NOMO-1 treated with DMSO at 0.1 percent for 48 hours (cell line): ENCODE data around the gene PPCS.
"Not testable (repeated sequence)": the region's sequence is repeated elsewhere in the genome, so short reads cannot be mapped to it uniquely, and the experiment has no call there.

Source experiments
- DNase-seq: peaks from one replicate; lab custom pipeline; 2025; ENCODE audit not compliant: unreplicated experiment; lab: John Stamatoyannopoulos, UW

Gene PPCS

DNA sequence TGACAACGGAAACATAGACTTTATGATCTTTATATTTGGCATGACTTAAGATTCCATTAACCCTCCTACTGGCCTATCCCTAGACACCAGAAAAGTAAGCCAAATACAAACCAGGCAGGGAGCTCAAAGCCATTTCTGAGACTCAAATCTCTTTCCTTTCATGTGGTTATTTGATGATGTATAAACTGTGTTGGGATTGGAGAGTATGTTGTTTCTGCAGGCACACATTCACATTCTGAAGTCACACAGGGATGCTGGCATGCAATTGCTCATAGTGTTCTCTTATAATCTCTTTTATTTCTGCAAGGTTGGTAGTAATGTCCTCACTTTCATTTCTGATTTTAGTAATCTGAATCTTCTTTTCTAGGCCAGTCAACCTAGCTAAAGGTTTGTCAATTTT, 6.3 kb upstream of the PPCS start:
- no peak for DNase-seq

DNA sequence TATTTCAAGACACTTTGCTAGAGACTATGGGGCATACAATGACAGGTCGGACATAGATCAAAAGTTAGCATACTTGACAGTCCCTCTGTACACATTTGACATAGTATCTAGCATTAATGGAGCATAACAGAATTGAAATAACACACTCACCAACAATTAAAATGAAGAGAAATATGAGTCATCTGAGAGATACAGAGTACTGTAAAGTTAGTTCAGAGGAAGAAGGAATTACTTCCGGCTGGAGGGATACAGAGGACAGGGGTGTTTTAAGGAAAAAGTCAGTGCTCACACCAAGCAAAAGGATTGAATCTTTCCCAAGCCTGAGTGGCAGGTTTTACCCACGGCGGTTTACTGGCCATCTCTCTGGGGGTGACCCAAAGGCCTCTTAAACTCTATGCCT, 3.0 kb upstream of the PPCS start:
- no peak for DNase-seq

- DNase-seq = no peak
These were observed 1.9 kb upstream of the PPCS start for GRCh38 chr1:42454403-42454802.

DNA sequence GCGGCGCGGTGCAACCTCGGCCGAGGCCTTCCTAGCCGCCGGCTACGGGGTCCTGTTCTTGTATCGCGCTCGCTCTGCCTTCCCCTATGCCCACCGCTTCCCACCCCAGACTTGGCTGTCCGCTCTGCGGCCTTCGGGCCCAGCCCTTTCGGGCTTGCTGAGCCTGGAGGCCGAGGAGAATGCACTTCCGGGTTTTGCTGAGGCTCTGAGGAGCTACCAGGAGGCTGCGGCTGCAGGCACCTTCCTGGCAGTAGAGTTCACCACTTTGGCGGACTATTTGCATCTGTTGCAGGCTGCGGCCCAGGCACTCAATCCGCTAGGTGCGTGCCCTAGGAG, 379 bp downstream of the PPCS start:
- DNase-seq = peak; percentile 49

DNA sequence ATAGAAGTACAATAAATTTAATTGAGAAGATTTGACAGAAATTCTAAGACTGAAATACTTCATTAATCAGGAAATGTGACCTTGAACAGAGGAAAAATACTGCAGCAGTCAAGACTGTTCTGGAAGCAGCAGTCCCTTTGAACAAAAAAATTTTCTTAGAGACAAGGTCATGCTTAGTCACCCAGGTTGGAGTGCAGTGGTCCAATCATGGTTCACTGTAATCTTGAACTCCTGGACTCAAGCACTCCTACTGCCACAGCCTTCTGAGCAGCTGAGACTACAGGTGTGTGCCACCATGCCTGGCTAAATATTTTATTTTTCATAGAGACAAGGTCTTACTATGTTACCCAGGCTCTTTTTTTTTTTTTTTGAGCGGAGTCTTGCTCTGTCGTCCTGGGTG, 4.9 kb downstream of the PPCS start:
- DNase-seq = no peak

- peak; percentile 94 for DNase-seq
These were observed 6.8 kb downstream of the PPCS start, which contains the start of gene CCDC30 for GRCh38 chr1:42462828-42463763. CCDC30 (plus strand) TSS chr1:42463286; CDS start chr1:42480552, 17,266 bp downstream.

DNA sequence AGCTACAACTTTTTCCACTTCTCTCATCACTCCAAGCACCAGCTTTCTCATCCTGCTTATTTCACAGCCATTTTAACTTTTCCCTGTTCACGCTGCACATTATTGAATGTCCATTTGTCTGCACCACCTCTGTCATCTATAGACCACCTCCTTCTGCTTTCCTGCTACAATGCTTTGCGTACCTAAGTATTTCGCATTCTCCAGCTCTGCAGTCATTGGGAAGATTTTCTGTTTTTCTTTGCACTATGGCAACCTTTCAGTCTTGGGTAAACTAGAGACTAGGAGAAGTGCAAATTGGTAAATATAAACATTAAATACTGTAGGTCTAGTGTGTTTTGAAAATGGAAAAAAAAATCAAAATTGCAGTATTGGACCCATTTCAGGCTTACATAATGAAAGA, 7.6 kb downstream of the PPCS start:
- DNase-seq = no peak

DNA sequence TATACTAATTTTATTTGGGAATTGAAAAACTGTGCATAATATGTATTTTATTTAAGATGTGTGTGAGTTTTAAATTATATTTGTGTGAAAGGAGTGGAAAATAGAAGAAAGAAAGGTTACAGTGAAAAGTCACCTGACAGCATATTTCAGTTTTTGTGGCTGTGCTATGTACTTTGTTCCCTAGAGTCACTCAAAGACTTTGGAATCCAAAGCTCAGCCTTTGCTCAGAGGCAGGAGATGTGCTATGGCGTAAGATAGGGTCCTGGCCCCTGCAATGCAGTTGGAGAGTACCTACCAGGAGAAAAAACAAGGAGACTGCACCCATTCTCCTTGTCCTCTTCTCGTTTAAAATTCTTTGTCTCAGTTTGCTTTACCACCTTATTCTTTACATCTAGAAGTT, 9.7 kb downstream of the PPCS start:
- DNase-seq = no peak

GRCh38 chr1:42469727-42470126, 13.4 kb downstream of the PPCS start:
- no peak for DNase-seq

- DNase-seq = no peak
These were observed 20.3 kb downstream of the PPCS start for GRCh38 chr1:42476605-42477004.

DNA sequence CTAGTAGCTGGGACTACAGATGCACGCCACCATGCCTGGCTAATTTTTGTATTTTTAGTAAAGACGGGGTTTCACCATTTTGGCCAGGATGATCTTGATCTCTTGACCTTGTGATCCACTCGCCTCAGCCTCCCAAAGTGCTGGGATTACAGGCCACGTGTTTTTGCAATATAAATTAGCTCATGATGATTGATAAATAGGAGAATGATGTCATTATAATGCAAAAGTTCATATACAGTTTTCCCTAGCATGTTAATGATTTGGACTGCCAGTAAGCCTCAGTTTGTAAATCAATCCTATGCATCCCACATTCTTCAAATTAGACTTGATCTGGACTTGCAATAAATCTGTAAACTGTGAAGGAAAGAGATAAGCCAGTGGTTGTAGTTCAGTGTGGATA, 21.0 kb downstream of the PPCS start:
- not testable (repeated sequence) for DNase-seq

DNA sequence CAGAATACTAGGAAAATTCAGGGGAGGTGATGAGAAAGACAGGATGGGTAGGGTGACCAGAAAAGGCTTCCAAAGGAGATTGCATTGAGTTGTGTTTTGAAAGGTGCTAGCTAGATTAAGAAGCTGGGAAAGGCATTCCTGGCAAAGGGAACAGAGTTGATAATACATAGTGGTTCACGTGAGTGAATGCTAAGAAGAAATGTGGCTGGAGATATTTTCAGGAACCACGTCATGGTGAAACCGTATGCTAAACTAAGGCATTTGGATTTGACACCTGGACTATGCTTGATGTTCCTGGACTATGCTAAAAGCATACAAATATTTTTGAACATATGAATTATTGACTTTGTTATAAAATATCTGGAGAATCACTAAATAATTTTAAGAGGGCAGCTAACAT, 21.4 kb downstream of the PPCS start:
- DNase-seq = no peak

GRCh38 chr1:42479621-42480020, 23.3 kb downstream of the PPCS start:
- DNase-seq = peak; percentile 17

DNA sequence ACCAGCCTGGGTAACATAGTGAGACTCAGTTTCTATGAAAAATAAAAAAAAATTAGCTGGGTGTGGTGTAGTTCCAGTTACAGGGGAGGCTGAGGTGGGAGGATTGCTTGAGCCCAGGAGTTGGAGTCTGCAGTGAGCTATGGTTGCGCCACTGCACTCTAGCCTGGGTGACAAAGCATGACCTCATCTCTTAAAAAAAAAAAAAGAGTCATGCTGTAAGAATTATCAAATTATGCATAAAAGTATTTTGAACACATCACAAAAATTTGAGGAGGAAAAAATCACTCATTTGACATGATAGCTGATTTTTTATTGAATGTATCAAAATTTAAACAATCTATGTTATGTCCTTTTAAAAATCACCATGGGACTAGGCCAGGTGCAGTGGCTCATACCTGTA, 24.6 kb downstream of the PPCS start:
- DNase-seq = no peak

- no peak for DNase-seq
These were observed 26.4 kb downstream of the PPCS start for GRCh38 chr1:42482635-42483153.

GRCh38 chr1:42484382-42484781, 28.0 kb downstream of the PPCS start:
- no peak for DNase-seq

GRCh38 chr1:42490237-42490636, 33.9 kb downstream of the PPCS start:
- DNase-seq = no peak

- DNase-seq = not testable (repeated sequence)
These were observed 45.7 kb downstream of the PPCS start for GRCh38 chr1:42502031-42502430.

GRCh38 chr1:42504535-42505128, 48.3 kb downstream of the PPCS start:
- no peak for DNase-seq

- no peak for DNase-seq
These were observed 50.2 kb downstream of the PPCS start for GRCh38 chr1:42506576-42506975.
